ENCODE measurements around the gene HNRNPUL2. TPM values are rescaled to one million over a fixed set of nuclear protein-coding genes. Genes with fewer than 3 reads are reported as not detected.

Gene HNRNPUL2
- total and polyA plus RNA-seq, 2 of the 4 experiments (the other 2 are of a cell fraction) = 3.9 to 30.2 TPM

GRCh38 chr11:62712276-62712812 lies 14.9 kb downstream of the HNRNPUL2 start:
- peak overlapping the region; percentile 41; the same call in 1 of the 2 replicates for H3K27ac ChIP-seq (ENCODE audit: insufficient read depth, low read length)
- TF ChIP-seq ELK1 (IDR thresholded peaks at IDR 0.05; ENCODE audit: borderline replicate concordance, low read depth, low read length) (no peak), RAD21 (IDR thresholded peaks at IDR 0.05; ENCODE audit: low read length) (no peak), SMC3 (IDR thresholded peaks at IDR 0.05; ENCODE audit: low read depth, low read length) (no peak), BHLHE40 (IDR thresholded peaks at IDR 0.05; ENCODE audit: low read depth, low read length) (no peak), MAZ (IDR thresholded peaks at IDR 0.05; ENCODE audit: borderline replicate concordance, low read depth, low read length) (no peak), CEBPB (IDR thresholded peaks at IDR 0.05; ENCODE audit: low read depth, low read length) (no peak), MXI1 (IDR thresholded peaks at IDR 0.05; ENCODE audit: borderline replicate concordance, low read depth, low read length) (no peak), MAFK (IDR thresholded peaks at IDR 0.05; ENCODE audit: low read depth, low read length) (no peak), FOS (IDR thresholded peaks at IDR 0.05; ENCODE audit: low read depth, low read length) (no peak), POLR2A (IDR thresholded peaks at IDR 0.05; ENCODE audit: low read depth, low read length) (no peak), NFE2L2 (IDR thresholded peaks at IDR 0.05; ENCODE audit: low read depth, low read length) (no peak), RFX5 (IDR thresholded peaks at IDR 0.05; ENCODE audit: low read depth, low read length) (no peak), USF2 (IDR thresholded peaks at IDR 0.05; ENCODE audit: low read depth, low read length) (no peak), CHD1 (IDR thresholded peaks at IDR 0.05; ENCODE audit: low read depth, low read length) (no peak), CTCF (conservative IDR thresholded peaks at IDR 0.05; ENCODE audit: low read depth, low read length) (no peak), RCOR1 (IDR thresholded peaks at IDR 0.05; ENCODE audit: insufficient replicate concordance, low read length) (no peak)
- WGBS, 2 experiments (ENCODE audit: extremely low coverage in 2 of 2, insufficient read length in 1 of 2) = no CpG with 5 or more reads among the region's 6 CpGs
- H3K9me1 ChIP-seq (ENCODE audit: insufficient read depth, low read length) = peaks cover 10% of the 10 kb centered on the region
- dilution Hi-C loops (cut with HindIII; ENCODE audit: low sequenced_read_pairs, unreplicated experiment) (no loop called here), intact Hi-C loops (cut with micrococcal nuclease) (no loop called here), in situ Hi-C loops (cut with MboI; ENCODE audit: low sequenced_read_pairs) (no loop called here)
- H3K4me3 ChIP-seq (ENCODE audit: insufficient read depth, low read depth, low read length) = no peak overlapping the region
- DNase-seq (peak; percentile 41), ATAC-seq (ENCODE audit: low read depth) (no peak)
- BruUV-seq (replicated peaks) = no TSS peak
- no peak overlapping the region for H2AK5ac ChIP-seq (ENCODE audit: low read depth, low read length)
- no peak overlapping the region for H2BK5ac ChIP-seq (ENCODE audit: low read depth, low read length, poor library complexity, severe bottlenecking)
- H3K18ac ChIP-seq (ENCODE audit: low read depth, low read length) = no peak overlapping the region
- peaks cover 47% of the 10 kb centered on the region for H3K36me3 ChIP-seq (ENCODE audit: control insufficient read depth, insufficient read depth, low read length)
- H3K27me3 ChIP-seq (ENCODE audit: control insufficient read depth, insufficient read depth, low read length) = no peaks in the 10 kb centered on the region
- peaks cover 12% of the 10 kb centered on the region for H3K4me1 ChIP-seq (ENCODE audit: control insufficient read depth, insufficient read depth, low read length)
- H2BK20ac ChIP-seq (ENCODE audit: low read depth, low read length) = no peak overlapping the region
- no peak overlapping the region for H3K9ac ChIP-seq (ENCODE audit: low read depth, low read length)
- H2AFZ ChIP-seq (replicated peaks; ENCODE audit: low read length, poor library complexity) = no peak overlapping the region
- ChIA-PET CTCF (no interaction called here), POLR2A (ENCODE audit: unreplicated experiment) (no interaction called here)
- no peaks in the 10 kb centered on the region for H3K9me3 ChIP-seq (ENCODE audit: control insufficient read depth, insufficient read depth, low read length)
- no peaks in the 10 kb centered on the region for H4K20me1 ChIP-seq (ENCODE audit: insufficient read depth, low read length)
- no peak overlapping the region for H2BK120ac ChIP-seq (ENCODE audit: low read depth, low read length)
- H3K4ac ChIP-seq (ENCODE audit: low read depth, low read length) = no peak overlapping the region
- no peak overlapping the region for H3K23ac ChIP-seq (ENCODE audit: low read depth, low read length)
- H3K79me1 ChIP-seq (ENCODE audit: low read depth in 1 of 2, low read length in 2 of 2) = peaks cover 27 to 65% of the 10 kb centered on the region in 2 experiments
- H3K56ac ChIP-seq (ENCODE audit: extremely low read depth, insufficient read depth, low read length) = no peak overlapping the region
- no peak overlapping the region for H4K91ac ChIP-seq (ENCODE audit: insufficient read depth, low read depth, low read length)
- no peak overlapping the region for H4K8ac ChIP-seq (ENCODE audit: low read depth in 2 of 2, low read length in 2 of 2)
- no peak overlapping the region for H2AK9ac ChIP-seq (replicated peaks; ENCODE audit: low read depth, low read length, poor library complexity)
- no peak overlapping the region for H2BK15ac ChIP-seq (ENCODE audit: low read depth, low read length)
- H3K4me2 ChIP-seq (ENCODE audit: low read depth, low read length) = no peak overlapping the region
- no peak overlapping the region for H4K5ac ChIP-seq (ENCODE audit: low read depth, low read length)
- H3K14ac ChIP-seq (replicated peaks; ENCODE audit: low read depth, low read length) = no peak overlapping the region

Data from IMR-90 (cell line).